ENCODE measurements around the gene AGPAT2. TPM values are rescaled to one million over a fixed set of nuclear protein-coding genes. Genes with fewer than 3 reads are reported as not detected.

Gene AGPAT2
- total RNA-seq, 6 donors from 2014 or later, result 70.2 to 242 (median 140) TPM

- Histone ChIP-seq H3K27me3 (peaks cover 0 to 24% (median 6%) of the 10 kb centered on the region in 4 donors), H3K27ac (peak overlapping the region; percentile 76 to 91 (median 89)), H3K4me3 (peak overlapping the region in 1 of 4 donors; percentile 64), H3K4me1 (peaks cover 19 to 48% (median 34%) of the 10 kb centered on the region in 4 donors), H3K36me3 (no peaks in the 10 kb centered on the region), H3K9me3 (no peaks in the 10 kb centered on the region)
- peak in 1 of 2 donors; percentile 2 for ATAC-seq (ENCODE audit: low FRiP score in 2 of 2)
- DNase-seq, result peak in 1 of 2 donors; percentile 57
- whole genome bisulfite sequencing, 2 donors, result 42 to 58% methylated on average over 5 to 14 of the region's 15 CpGs
- TF ChIP-seq EP300 (IDR thresholded peaks at IDR 0.05) (no peak), POLR2AphosphoS5 (IDR thresholded peaks at IDR 0.05) (no peak), POLR2A (IDR thresholded peaks at IDR 0.05) (no peak)
- TF ChIP-seq, protein P1, sequence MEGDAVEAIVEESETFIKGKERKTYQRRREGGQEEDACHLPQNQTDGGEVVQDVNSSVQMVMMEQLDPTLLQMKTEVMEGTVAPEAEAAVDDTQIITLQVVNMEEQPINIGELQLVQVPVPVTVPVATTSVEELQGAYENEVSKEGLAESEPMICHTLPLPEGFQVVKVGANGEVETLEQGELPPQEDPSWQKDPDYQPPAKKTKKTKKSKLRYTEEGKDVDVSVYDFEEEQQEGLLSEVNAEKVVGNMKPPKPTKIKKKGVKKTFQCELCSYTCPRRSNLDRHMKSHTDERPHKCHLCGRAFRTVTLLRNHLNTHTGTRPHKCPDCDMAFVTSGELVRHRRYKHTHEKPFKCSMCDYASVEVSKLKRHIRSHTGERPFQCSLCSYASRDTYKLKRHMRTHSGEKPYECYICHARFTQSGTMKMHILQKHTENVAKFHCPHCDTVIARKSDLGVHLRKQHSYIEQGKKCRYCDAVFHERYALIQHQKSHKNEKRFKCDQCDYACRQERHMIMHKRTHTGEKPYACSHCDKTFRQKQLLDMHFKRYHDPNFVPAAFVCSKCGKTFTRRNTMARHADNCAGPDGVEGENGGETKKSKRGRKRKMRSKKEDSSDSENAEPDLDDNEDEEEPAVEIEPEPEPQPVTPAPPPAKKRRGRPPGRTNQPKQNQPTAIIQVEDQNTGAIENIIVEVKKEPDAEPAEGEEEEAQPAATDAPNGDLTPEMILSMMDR (IDR thresholded peaks at IDR 0.05), result no peak
These were observed 32.3 kb downstream of the AGPAT2 start for GRCh38 chr9:136654820-136655535.

- WGBS, 2 donors, result 43 to 58% methylated on average over 43 of the region's 43 CpGs
- Histone ChIP-seq H3K4me3 (no peak overlapping the region), H3K9me3 (no peaks in the 10 kb centered on the region), H3K36me3 (no peaks in the 10 kb centered on the region), H3K27me3 (peaks cover 0 to 14% (median 6%) of the 10 kb centered on the region in 4 donors), H3K27ac (peak overlapping the region; percentile 69 to 91 (median 89)), H3K4me1 (peaks cover 19 to 58% (median 40%) of the 10 kb centered on the region in 4 donors)
- ATAC-seq (ENCODE audit: low FRiP score in 2 of 2), result no peak
- peak in 1 of 2 donors; percentile 63 for DNase-seq
- TF ChIP-seq POLR2A (IDR thresholded peaks at IDR 0.05), result no peak
- TF ChIP-seq, protein P1 (IDR thresholded peaks at IDR 0.05), result no peak
- no peak for TF ChIP-seq POLR2AphosphoS5 (IDR thresholded peaks at IDR 0.05)
- TF ChIP-seq EP300 (IDR thresholded peaks at IDR 0.05), result no peak
These were observed 33.8 kb downstream of the AGPAT2 start for GRCh38 chr9:136653323-136654079.

DNA sequence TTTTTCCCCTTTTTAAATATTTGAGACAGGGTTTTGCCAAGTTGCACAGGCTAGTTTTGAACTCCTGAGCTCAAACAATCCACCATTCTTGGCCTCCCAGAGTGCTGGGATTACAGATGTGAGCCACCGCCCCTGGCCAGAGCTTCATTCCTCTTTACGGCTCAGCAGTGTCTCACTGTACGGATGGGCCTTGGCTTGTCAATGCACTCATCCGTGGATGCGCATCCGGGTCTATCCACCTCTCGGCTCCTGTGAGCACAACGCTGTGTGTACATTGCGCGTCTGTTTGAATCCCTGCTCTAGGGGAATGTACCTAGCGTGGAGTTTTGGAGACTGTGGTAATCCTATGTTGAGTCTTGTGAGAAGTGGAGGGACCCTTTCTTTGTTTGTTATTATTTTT lies 35.4 kb downstream of the AGPAT2 start:
- TF ChIP-seq POLR2AphosphoS5 (IDR thresholded peaks at IDR 0.05) (no peak), EP300 (IDR thresholded peaks at IDR 0.05) (no peak), POLR2A (IDR thresholded peaks at IDR 0.05) (no peak)
- TF ChIP-seq, protein P1 (IDR thresholded peaks at IDR 0.05), result no peak
- Histone ChIP-seq H3K36me3 (no peaks in the 10 kb centered on the region), H3K4me3 (no peak overlapping the region), H3K4me1 (peaks cover 19 to 62% (median 42%) of the 10 kb centered on the region in 4 donors), H3K27ac (peak overlapping the region in 2 of 4 donors; percentile 87 to 91), H3K9me3 (no peaks in the 10 kb centered on the region), H3K27me3 (peaks cover 0 to 3% (median under 1%) of the 10 kb centered on the region in 4 donors)
- DNase-seq, result no peak
- no peak for ATAC-seq (ENCODE audit: low FRiP score in 2 of 2)
- 96 to 97% methylated on average over 11 of the region's 11 CpGs for WGBS, 2 donors

- 62 to 71% methylated on average over 10 of the region's 10 CpGs for WGBS, 2 donors
- H3K27ac ChIP-seq, result peak overlapping the region in 3 of 4 donors; percentile 65 to 91 (median 87)
These were observed 36.6 kb downstream of the AGPAT2 start for GRCh38 chr9:136650648-136651047.

More at GRCh38 chr9:136650648-136651047, 36.6 kb downstream of the AGPAT2 start:
- Histone ChIP-seq H3K9me3 (no peaks in the 10 kb centered on the region), H3K36me3 (no peaks in the 10 kb centered on the region), H3K4me3 (no peak overlapping the region), H3K27me3 (peaks cover 0 to 5% (median 0%) of the 10 kb centered on the region in 4 donors), H3K4me1 (peaks cover 18 to 63% (median 37%) of the 10 kb centered on the region in 4 donors)
- no peak for TF ChIP-seq POLR2A (IDR thresholded peaks at IDR 0.05)
- TF ChIP-seq EP300 (IDR thresholded peaks at IDR 0.05), result no peak
- TF ChIP-seq, protein P1 (IDR thresholded peaks at IDR 0.05), result no peak
- no peak for TF ChIP-seq POLR2AphosphoS5 (IDR thresholded peaks at IDR 0.05)
- ATAC-seq (ENCODE audit: low FRiP score in 2 of 2), result no peak
- DNase-seq, result no peak
